GM19240 (cell line): ENCODE measurements around the gene TMED1.

Experiments used
- DNase-seq: peaks from one replicate; pipeline ENCODE4 v3.0.0; 2011; ENCODE audit warnings: low spot score; ENCODE audit not compliant: insufficient read length

TMED1 gene

DNA sequence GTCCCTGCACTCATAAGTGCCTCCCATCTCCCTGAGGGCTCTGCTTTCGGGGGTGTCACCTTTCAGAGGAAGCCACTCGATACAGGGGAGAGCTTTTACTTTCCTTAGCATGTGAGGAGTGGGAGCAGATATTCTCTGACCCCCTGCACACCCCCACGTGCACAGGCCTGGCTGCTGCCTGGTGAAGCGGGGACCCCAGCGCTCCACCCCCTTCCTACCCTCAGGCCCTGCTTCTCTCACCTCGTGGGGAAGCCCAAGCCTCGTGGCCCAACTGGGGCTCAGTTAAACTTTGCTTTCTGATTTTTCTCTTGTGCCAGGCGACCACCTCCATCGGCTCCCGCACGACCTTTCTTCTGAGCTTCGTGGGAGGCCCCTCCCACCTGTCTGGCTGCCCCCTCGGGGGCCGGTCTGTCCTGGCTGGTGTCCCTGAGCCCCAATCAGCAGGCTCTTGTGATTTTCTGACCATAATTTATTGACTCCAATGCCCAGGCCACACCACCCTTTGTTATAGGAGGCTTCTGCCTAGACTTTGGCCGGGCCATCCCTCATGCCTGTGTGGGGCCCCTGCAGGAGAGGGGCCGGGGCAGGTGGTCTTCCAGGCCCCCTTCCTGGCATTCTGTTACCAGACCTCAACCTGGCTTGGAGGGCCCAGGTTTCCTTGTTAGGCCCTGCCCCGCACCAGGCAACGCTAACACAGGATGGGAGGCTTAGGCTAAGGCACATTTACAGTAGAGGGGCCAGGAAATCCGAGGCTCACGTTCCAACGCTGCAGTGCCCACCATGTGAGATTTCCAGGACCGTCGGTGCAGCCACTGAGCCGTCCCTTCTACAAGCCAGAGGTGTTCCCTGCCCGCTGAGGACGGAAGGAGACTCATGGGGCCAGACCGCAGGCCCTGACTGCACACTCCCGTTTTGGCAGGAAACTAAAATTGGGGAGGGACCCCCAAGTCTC lies 3.7 kb downstream of the TMED1 start:
- DNase-seq = no peak

DNA sequence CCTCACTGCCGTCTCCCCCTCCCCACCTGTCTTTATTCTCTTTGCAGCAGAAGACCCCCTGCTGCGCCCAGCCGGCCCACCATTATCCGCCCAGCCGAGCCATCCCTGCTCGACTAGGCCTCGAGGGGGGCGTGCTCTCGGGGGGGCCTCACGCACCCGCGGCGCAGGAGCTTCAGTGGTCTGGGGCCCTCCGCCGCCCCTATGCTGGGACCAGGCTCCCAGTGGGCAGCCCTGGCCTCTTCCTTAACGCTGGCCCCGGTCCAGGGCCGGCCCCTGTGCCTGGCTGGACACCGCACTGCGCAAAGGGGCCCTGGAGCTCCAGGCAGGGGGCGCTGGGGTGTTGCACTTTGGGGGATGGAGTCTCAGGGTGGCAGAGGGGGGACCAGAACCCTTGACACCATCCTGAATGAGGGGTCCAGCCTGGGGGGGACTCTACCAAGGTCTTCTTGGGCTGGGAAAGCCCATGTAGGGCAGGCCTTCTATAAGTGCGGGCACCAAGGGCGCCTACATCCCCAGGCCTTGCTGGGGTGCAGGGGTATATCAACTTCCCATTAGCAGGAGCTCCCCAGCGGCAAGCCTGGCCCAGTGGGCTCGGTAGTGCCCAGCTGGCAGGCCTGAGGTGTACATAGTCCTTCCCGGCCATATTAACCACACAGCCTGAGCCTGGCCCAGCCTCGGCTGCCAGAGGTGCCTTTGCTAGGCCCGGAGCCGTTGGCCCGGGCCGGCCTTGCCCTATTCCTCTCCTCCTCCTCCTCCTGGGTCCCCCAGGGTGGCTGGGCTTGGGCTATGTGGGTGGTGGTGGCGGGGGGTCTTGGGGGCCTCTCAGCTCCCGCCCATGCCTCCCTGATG lies 4.9 kb downstream of the TMED1 start:
- no peak for DNase-seq

DNA sequence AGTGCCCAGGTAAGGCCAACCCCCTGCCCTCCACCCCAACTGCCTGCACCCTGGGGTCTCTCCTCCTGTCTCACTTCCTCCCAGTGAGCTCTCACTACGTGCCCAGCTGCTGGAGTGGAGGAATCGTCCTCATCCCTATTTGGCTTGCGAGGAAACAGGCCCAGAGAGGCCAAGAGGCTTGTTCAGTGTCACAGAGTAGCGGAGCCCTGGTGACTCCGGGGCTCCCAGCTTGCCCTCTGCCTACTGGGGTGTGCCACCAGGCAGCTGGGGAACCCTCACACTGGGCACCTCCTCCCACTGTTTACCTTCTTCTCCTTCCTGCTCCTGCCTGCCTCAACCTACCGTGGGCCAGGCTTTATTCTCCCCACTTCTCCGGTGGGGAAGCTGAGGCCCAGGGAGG lies 5.6 kb downstream of the TMED1 start:
- DNase-seq = no peak

DNA sequence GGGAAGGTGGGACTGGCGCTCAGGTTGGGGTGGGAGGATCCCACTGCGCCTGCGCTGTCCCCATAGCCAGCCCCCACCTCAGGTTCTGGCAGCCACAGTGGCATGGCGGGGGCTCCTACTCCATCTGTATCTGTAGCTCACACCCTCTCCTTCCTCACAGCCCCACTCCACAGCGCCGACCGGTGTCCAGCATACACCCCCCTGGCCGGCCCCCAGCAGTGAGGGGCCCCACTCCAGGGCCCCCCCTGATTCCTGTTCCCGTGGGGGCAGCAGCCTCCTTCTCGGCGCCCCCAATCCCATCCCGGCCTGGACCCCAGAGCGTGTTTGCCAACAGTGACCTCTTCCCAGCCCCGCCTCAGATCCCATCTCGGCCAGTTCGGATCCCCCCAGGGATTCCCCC lies 6.0 kb downstream of the TMED1 start:
- no peak for DNase-seq

- DNase-seq = no peak
These were observed 6.8 kb downstream of the TMED1 start for GRCh38 chr19:10828981-10829821.

GRCh38 chr19:10826846-10827245 lies 9.2 kb downstream of the TMED1 start:
- DNase-seq = no peak

GRCh38 chr19:10826231-10826630 lies 9.8 kb downstream of the TMED1 start:
- DNase-seq = no peak

DNA sequence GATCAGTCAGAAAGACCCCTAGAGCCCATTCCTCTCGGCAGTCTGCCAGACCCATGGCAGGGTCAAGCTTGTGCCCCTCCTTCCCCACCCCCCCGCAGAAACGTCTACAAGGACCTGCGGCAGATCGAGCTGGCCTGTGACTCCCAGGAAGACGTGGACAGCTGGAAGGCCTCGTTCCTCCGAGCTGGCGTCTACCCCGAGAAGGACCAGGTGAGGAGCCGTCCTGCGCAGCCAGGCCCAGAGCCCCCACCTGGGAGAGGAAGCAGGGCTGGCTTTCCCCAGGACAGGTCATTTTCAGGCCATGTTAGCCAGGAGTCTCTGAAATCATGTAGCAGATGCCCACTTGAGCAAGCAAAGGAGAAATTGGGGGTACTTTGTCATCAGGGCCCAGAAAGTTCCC lies 12.3 kb downstream of the TMED1 start:
- DNase-seq = no peak

DNA sequence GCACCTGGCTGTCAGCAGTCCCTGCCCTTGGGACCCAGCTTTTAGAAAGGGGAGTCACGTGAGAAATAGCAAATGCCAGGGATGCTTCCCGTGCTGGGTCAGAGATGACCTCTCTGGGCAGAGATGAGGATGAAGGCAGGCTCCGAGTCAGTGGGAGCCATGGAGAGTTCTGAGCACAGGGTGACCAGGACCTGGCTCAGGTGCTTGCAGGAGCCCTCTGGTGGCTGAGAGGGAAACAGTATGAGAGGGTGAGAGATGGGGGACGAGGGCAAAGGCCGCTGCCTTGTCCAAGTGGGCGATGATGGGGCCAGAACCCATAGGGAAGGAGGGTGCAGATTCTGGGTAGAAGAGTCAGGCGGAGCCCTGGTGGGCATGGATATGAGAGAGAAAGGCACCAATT lies 15.8 kb downstream of the TMED1 start:
- DNase-seq = no peak

DNA sequence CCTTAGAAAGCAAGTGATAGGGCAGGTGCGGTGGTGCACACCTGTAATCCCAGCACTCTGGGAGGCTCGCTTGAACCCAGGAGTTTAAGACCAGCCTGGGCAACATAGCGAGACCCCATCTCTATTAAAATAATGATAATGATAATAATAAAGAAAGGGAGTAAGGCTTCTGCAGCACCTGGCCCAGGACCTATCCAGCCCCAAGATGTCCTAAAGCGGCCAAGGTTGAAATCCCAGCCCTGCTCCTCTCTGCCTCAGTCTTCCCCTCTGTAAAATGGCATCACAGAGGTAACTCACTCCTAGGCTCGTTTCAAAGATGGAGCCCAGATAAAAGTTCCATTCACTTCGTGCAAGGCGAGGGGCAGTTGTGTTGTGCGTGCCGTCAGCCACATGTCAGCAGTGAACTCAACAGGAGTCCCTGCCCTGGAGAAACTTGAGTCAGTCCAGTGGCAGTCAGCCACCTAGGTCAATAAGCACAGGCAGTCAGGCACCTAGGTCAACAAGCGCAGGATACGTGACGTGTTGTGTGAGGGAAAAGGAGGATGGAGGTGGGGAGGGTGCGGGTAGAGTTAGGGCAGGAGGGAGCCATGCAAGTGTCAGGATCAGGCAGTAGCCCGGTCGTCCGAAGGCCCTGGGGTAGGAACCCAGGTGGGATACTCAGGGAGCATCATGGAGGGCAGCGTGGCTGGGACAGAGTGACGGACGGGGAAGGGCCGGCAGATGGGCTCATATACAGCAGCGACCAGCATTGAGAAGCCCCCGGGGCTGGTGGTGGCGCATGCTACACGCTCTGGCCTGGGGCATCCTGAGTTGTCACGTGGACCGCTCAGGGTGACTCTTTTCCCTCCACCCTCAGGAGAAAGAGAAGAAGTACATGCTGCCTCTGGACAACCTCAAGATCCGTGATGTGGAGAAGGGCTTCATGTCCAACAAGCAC lies 16.6 kb downstream of the TMED1 start:
- no peak for DNase-seq

DNA sequence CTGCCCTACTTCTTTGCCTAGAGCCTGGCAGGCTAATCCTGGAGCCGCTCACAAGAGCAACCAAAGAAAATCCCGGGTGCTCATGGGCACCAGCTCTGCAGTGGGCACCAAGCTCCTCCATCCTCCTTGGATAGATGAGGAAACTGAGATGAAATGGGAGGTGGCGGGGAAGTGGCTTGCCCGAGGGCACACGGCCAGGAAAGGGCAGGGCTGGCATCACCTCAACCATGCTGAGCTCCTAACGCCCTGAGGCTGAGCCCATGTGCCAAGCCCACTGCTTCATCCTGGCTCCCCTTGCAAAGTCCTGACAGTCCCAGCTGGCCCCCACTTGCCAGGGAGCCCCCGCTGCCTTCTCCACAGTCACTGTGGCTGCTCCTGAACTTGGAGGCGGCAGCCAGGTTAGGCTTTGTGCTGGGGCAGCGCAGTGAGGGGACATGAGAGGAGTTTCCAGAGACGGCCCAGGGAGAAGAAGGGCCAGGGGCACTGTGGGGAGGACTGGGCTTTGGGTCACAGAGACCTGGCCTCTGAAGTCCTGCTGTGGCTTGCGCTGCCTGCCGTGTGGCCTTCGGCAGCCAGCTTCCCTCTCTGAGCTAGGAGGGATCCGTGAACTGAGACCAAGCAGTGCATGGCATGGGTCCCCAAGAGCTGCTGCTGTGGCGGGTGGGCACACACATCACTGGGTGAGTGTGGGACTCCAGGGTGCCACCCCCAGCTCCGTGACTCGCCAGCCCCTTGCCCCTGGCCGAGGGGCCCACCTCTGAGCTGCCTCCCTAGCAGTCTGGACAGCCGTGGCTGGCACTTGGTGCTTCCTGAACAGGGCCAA lies 17.5 kb downstream of the TMED1 start:
- DNase-seq = no peak

DNA sequence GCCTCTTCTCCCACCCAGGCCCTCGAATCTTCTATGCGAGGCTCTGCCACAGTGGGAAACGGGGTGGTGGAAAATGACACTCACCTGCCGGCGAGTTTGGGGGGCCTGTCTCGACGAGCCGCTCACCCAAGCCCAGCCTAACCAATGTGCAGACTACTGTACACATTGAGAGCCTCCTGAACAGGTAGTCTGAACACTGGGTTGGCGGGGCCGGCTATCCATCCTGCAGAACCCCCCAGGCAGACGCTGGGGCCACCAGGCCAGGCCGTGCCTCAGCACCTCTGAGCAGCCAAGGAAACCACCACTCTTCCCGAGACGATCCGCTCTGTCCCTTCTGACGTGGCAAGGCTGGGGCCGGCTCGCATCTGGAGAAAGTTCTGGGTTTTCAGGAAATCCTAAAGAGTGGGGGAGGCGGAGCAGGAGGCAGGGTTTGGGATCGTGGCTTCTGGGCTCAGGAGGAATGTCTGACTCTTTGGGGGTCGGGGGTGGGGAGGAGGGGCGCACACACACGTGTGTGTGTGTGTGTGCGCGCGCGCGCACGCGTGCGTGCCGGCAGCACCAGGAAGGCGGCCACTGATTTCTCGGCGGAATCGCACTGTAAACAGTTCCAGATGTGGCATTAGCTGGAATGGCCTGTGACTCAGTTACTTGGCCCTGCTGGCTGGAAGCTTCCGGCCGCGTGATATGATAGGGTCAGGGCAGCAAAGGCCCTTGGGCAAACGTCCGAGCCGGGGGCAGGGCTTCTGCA lies 18.5 kb downstream of the TMED1 start:
- no peak for DNase-seq

DNA sequence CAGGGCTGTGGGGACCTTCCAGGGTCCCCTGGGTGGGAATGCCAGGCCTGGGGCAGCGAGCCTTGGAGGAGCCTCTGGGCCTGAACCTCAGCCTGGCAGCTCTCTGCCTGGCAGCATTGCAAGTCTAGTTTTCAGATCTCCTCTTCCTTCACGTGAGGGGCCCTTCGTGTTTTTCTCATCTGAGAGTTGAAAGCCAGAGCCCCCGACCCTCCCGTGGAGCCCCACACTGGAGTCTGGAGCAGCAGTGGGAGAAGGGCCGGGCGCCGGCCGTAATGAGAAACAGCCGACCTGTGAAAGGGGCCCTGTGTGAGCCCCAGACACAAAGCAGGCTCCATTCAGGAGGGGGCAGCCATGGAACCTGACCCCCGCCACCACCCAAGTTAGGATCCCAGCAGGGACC lies 19.3 kb downstream of the TMED1 start:
- no peak for DNase-seq

GRCh38 chr19:10815969-10816644 lies 19.9 kb downstream of the TMED1 start:
- DNase-seq = no peak

GRCh38 chr19:10815007-10815536 lies 20.9 kb downstream of the TMED1 start:
- DNase-seq = no peak

GRCh38 chr19:10812902-10813404 lies 23.1 kb downstream of the TMED1 start:
- DNase-seq = no peak

GRCh38 chr19:10812196-10812595 lies 23.8 kb downstream of the TMED1 start:
- no peak for DNase-seq
